Hepatocyte (in vitro differentiated cells): ENCODE data around the gene TOLLIP. TPM values are rescaled to one million over a fixed set of nuclear protein-coding genes. Genes with fewer than 3 reads are reported as not detected.

Experiments used
- DNase-seq: peaks from one replicate; pipeline ENCODE4 v3.0.0-alpha.2; 2016; ENCODE audit warnings: low spot score
- H2AFZ ChIP-seq: fragments of 200-600 bp; sonication (generic); 2 replicates; pipeline ENCODE4 v1.6.0; 2016; ENCODE audit warnings: antibody characterized with exemption, mild to moderate bottlenecking
- H3K27ac ChIP-seq: fragments of 200-600 bp; sonication (generic); 2 replicates; pipeline ENCODE4 v1.5.1; 2016; ENCODE audit warnings: mild to moderate bottlenecking
- H3K27me3 ChIP-seq: fragments of 200-600 bp; sonication (generic); 2 replicates; pipeline ENCODE4 v1.6.1; 2016
- H3K36me3 ChIP-seq: fragments of 200-600 bp; sonication (generic); replicated peaks from 2 replicates; pipeline ENCODE4 v1.5.1; 2016; ENCODE audit warnings: low read depth; ENCODE audit not compliant: insufficient read depth
- H3K4me1 ChIP-seq: fragments of 200-600 bp; sonication (generic); 2 replicates; pipeline ENCODE4 v1.5.1; 2016; ENCODE audit warnings: mild to moderate bottlenecking, moderate library complexity; ENCODE audit not compliant: insufficient read depth
- H3K4me2 ChIP-seq: fragments of 200-600 bp; sonication (generic); 2 replicates; pipeline ENCODE4 v1.6.0; 2016
- H3K4me3 ChIP-seq: fragments of 200-600 bp; sonication (generic); 2 replicates; pipeline ENCODE4 v1.5.1; 2016; ENCODE audit warnings: mild to moderate bottlenecking
- H3K79me2 ChIP-seq: fragments of 200-600 bp; sonication (generic); 2 replicates; pipeline ENCODE4 v1.6.0; 2017; ENCODE audit warnings: mild to moderate bottlenecking
- H3K9me2 ChIP-seq: fragments of 200-600 bp; sonication (generic); replicated peaks from 2 replicates; pipeline ENCODE4 v1.6.0; 2017; ENCODE audit warnings: mild to moderate bottlenecking; ENCODE audit not compliant: insufficient read depth
- H3K9me3 ChIP-seq: fragments of 200-600 bp; sonication (generic); 2 replicates; pipeline ENCODE4 v1.5.1; 2016; ENCODE audit warnings: low read depth, mild to moderate bottlenecking
- H4K20me1 ChIP-seq: fragments of 200-600 bp; sonication (generic); 2 replicates; pipeline ENCODE4 v1.6.0; 2016; ENCODE audit warnings: mild to moderate bottlenecking; ENCODE audit not compliant: insufficient read depth, poor library complexity, severe bottlenecking
- CTCF ChIP-seq: fragments of 200-600 bp; sonication (generic); IDR thresholded peaks from 2 replicates; pipeline ENCODE4 v1.5.1; 2016; ENCODE audit warnings: antibody characterized with exemption, mild to moderate bottlenecking; ENCODE audit not compliant: poor library complexity
- EZH2 ChIP-seq: fragments of 200-600 bp; sonication (generic); IDR thresholded peaks from 2 replicates; pipeline ENCODE4 v1.6.1; 2016; ENCODE audit warnings: antibody characterized with exemption, mild to moderate bottlenecking, borderline replicate concordance
- EZH2phosphoT487 ChIP-seq: fragments of 200-600 bp; sonication (generic); IDR thresholded peaks from one replicate; pipeline ENCODE4 v1.6.1; 2018; ENCODE audit warnings: antibody characterized with exemption, mild to moderate bottlenecking, low read depth, moderate library complexity; ENCODE audit not compliant: unreplicated experiment, severe bottlenecking
- WGBS: methylation state at CpG from one replicate; pipeline ENCODE4 v1.1.6; 2016; ENCODE audit warnings: low lambda C conversion rate; ENCODE audit errors: missing lambda C conversion rate; 5-methylcytosine and 5-hydroxymethylcytosine counted together
- polyA plus RNA-seq: library from polyadenylated mRNA; unstranded; fragments of >200 nt; fragmentation: Nextera tagmentation; extraction: Ambion mirVana; gene quantifications from 2 replicates; pipeline ENCODE4 v1.2.1, GENCODE V29; 2016
- total RNA-seq: library from RNA; depleted of rRNA; stranded (reverse); fragments of >200 nt; gene quantifications from 2 replicates; pipeline ENCODE4 v1.2.3, GENCODE V29; 2014

Gene TOLLIP
- total and polyA plus RNA-seq, 2 experiments from 2014 or later: 33.3 to 80.9 TPM

DNA sequence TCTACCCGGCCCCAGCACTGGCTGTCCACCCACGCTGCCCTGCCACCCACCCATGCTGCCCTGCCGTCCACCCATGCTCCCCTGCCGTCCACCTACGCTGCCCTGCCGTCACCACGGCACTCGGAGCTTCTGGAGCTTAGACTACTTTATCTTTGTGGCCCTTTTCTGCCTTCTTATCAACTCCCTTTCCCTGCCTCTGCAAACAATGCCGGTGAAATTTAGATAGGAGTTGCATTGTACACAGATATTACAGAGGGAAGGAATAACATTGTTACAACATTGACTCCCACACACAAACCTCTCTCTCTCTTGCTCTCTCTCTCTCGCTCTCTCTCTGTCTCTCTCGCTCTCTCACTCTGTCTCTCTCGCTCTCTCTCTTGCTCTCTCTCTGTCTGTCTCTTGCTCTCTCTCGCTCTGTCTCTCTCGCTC is 46.6 kb upstream of the TOLLIP start:
- DNase-seq: peak; percentile 44
- TF ChIP-seq EZH2phosphoT487: peak; percentile 84
- no peak for TF ChIP-seq CTCF

GRCh38 chr11:1354125-1354938 is 44.9 kb upstream of the TOLLIP start:
- WGBS: 88% methylated on average over 31 of the region's 32 CpGs
- no peaks in the 10 kb centered on the region for H3K79me2 ChIP-seq
- TF ChIP-seq EZH2: no peak
- no peak for TF ChIP-seq CTCF
- no peak for TF ChIP-seq EZH2phosphoT487

More for the DNA sequence above, 46.6 kb upstream of the TOLLIP start:
- no peaks in the 10 kb centered on the region for H3K9me2 ChIP-seq
- no peak overlapping the region for H3K4me3 ChIP-seq
- no peaks in the 10 kb centered on the region for H3K27me3 ChIP-seq
- H3K36me3 ChIP-seq: no peaks in the 10 kb centered on the region
- no peak overlapping the region for H3K27ac ChIP-seq
- no peaks in the 10 kb centered on the region for H4K20me1 ChIP-seq
- no peaks in the 10 kb centered on the region for H3K79me2 ChIP-seq
- 42% methylated on average over 13 of the region's 14 CpGs for WGBS
- H3K9me3 ChIP-seq: no peaks in the 10 kb centered on the region
- no peak overlapping the region for H2AFZ ChIP-seq
- peaks cover 5% of the 10 kb centered on the region for H3K4me1 ChIP-seq
- H3K4me2 ChIP-seq: peak overlapping the region; percentile 44

GRCh38 chr11:1353383-1354124 is 44.1 kb upstream of the TOLLIP start:
- Histone ChIP-seq H3K36me3 (no peaks in the 10 kb centered on the region), H3K9me2 (no peaks in the 10 kb centered on the region), H3K27ac (no peak overlapping the region), H3K4me3 (no peak overlapping the region), H3K79me2 (no peaks in the 10 kb centered on the region), H3K27me3 (no peaks in the 10 kb centered on the region), H3K4me1 (peaks cover 5% of the 10 kb centered on the region), H2AFZ (no peak overlapping the region), H3K9me3 (no peaks in the 10 kb centered on the region), H4K20me1 (no peaks in the 10 kb centered on the region), H3K4me2 (no peak overlapping the region)
- no peak for DNase-seq
- 81% methylated on average over 30 of the region's 32 CpGs for WGBS
- TF ChIP-seq CTCF: no peak
- no peak for TF ChIP-seq EZH2
- TF ChIP-seq EZH2phosphoT487: no peak

More at GRCh38 chr11:1354125-1354938, 44.9 kb upstream of the TOLLIP start:
- no peak overlapping the region for H3K4me2 ChIP-seq
- no peak for DNase-seq
- H3K9me2 ChIP-seq: no peaks in the 10 kb centered on the region
- no peaks in the 10 kb centered on the region for H3K36me3 ChIP-seq
- H3K4me3 ChIP-seq: no peak overlapping the region
- peaks cover 5% of the 10 kb centered on the region for H3K4me1 ChIP-seq
- no peaks in the 10 kb centered on the region for H3K27me3 ChIP-seq
- H2AFZ ChIP-seq: no peak overlapping the region
- H4K20me1 ChIP-seq: no peaks in the 10 kb centered on the region
- no peaks in the 10 kb centered on the region for H3K9me3 ChIP-seq
- H3K27ac ChIP-seq: no peak overlapping the region
